Astrocyte of the cerebellum (primary cell): ENCODE results near the gene CMTM7.

Source experiments
- DNase-seq: peaks from one replicate; pipeline ENCODE4 v3.0.0-alpha.2; 2011; ENCODE audit warnings: low read depth
- H3K4me3 ChIP-seq: 2 replicates; pipeline ENCODE4 v1.5.1; 2011; ENCODE audit warnings: mild to moderate bottlenecking, low read depth, low read length, moderate library complexity
- in situ Hi-C: cut with HindIII; loops from 2 replicates; pipeline ENCODE4 v1.10.0; 2017; ENCODE audit warnings: low sequenced_read_pairs
- TF ChIP-seq, protein P1 (sequence below): IDR thresholded peaks from 2 replicates; pipeline ENCODE4 v1.5.1; 2012; ENCODE audit warnings: low read length, low read depth, moderate library complexity, mild to moderate bottlenecking; ENCODE audit errors: missing control alignments

The CMTM7 gene

DNA sequence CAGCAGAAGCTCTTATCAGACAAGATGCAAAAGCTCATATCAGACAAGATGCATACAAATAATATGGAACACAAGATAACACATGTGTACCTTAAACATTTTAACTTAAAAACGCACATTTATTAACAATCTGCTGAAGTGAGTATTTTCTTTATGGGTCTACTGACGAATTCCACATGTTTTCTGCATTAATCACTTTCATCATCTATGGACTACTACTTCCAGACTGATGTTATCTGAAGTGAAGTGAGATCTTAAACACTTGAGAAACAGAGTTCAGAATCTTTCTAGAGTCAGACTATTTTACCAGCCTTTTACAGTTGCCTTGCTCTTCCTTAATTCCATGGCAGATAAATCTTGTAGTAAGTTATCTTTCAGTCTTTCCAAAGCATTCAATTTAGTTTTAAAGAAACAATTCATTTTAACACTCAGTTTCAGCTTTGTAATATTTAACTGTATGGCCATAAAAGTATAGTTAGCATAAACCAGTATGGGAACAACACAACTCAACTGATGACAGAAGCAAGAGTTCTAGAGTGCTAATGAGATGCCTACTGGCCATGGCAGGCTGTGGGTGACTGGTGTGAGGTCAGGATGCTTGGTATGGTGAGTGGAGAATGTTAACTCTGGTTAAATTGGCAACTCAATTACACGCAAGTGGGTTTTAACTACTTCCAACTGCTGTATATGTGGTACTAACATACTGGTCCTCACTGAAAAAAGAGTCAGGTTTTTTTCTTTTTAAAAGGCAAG is 101.2 kb downstream of the CMTM7 start:
- TF ChIP-seq, protein P1, sequence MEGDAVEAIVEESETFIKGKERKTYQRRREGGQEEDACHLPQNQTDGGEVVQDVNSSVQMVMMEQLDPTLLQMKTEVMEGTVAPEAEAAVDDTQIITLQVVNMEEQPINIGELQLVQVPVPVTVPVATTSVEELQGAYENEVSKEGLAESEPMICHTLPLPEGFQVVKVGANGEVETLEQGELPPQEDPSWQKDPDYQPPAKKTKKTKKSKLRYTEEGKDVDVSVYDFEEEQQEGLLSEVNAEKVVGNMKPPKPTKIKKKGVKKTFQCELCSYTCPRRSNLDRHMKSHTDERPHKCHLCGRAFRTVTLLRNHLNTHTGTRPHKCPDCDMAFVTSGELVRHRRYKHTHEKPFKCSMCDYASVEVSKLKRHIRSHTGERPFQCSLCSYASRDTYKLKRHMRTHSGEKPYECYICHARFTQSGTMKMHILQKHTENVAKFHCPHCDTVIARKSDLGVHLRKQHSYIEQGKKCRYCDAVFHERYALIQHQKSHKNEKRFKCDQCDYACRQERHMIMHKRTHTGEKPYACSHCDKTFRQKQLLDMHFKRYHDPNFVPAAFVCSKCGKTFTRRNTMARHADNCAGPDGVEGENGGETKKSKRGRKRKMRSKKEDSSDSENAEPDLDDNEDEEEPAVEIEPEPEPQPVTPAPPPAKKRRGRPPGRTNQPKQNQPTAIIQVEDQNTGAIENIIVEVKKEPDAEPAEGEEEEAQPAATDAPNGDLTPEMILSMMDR, result no peak
- H3K4me3 ChIP-seq, result no peak overlapping the region
- in situ Hi-C loops, result no loop called here
- no peak for DNase-seq

DNA sequence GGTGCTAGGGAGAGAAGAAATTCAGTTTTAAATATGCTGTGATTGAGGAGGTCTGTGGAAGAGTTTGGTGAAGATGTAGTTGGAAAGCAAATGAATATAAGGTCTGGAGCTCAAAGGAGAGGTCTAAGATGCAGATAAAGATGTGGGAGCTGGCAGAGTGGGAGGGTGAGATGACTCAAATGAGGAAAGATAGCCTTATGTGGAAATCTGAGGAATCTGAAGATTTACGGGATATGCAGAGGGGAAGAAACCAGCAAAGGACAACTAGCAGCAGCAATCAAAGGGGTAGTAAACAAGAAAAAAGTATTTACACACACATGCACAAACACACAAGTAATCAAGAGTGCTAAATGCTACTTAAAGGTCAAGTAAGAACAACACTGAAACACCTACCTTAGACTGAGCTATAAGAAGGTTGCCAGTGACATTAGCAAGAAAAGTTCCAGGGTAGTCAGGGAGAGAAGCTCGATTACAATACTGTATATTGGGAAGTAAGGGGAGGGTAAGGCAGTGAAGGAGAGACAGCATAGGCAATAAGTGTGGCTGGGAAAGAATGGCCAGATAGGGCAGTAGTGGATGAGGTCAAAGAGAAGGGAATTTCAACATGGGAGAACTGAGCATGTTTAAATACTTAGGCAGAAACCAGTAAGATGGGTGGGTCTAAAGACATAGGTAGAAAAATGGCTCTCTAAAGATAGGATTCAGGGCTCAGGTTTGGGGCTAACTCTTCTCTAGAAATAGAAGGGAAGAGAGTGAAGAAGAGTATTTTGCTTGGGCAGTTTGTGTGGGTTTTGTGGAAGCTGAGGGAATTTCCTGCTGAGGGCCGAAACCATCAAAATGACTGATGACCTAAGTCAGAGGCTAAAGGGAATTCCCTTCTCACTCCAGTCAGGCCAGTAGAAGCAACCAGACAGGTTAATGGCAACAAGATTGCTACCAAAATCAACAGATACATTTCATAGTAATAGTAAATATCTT is 102.1 kb downstream of the CMTM7 start:
- H3K4me3 ChIP-seq, result no peak overlapping the region
- TF ChIP-seq, protein P1, result no peak
- DNase-seq, result no peak
- in situ Hi-C loops, result no loop called here

DNA sequence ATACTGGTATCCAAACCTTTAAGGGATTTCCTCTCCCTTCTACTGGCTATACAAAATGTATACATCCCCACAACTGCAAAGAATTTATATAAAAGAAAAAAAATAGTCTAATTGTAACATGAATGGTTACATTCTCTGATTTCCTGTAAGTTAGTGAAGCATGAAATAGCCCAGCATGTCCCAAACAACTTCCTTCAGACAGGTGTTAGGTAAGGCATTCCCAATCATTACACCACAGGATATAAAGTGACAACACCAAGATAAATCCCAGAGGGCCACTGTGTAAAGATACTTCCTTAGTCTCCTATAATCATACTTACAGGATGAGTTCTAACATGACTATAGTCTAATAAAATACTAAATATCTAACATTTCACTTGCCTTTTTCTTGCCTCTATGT is 103.4 kb downstream of the CMTM7 start:
- no peak overlapping the region for H3K4me3 ChIP-seq
- no peak for DNase-seq
- in situ Hi-C loops, result no loop called here
- TF ChIP-seq, protein P1, result no peak

DNA sequence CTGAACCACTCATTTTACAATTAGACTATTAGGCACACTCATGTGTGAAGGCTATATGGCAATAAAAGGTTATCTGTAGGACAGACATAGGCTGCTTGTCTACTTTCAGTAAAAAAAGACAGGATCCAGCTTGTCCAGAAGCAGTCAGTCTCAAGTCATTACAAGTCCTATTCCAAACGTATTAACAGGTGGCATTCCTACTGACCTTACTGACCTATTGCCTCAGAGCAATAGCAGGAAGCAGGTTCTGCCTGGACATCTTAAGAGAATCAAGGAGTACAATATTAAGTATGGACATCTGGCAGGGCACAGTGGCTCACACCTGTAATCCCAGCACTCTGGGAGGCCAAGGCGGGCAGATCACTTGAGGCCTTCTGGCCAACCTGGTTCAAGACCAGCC is 104.0 kb downstream of the CMTM7 start:
- TF ChIP-seq, protein P1, result no peak
- DNase-seq, result no peak
- in situ Hi-C loops, result no loop called here

DNA sequence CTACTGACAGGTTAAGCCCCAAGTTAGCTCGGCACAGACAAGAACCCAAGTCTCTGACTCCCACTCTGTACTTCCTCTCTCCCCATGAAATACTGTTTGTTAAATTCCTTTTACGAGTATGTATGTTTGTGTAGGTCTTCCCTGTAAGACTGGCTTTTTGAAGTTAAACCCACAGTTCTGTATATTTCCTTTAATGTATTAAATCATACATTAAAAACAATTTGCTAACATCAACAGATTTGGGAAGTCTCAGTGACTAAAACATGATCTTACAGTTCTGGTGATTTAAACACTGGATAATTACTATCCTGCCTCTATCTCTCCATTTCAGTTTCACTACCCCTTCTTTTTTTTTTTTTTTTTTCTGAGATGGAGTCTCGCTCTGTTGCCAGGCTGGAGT is 106.6 kb downstream of the CMTM7 start:
- in situ Hi-C loops, result no loop called here
- TF ChIP-seq, protein P1, result no peak

More for the DNA sequence above, 104.0 kb downstream of the CMTM7 start:
- no peak overlapping the region for H3K4me3 ChIP-seq

DNA sequence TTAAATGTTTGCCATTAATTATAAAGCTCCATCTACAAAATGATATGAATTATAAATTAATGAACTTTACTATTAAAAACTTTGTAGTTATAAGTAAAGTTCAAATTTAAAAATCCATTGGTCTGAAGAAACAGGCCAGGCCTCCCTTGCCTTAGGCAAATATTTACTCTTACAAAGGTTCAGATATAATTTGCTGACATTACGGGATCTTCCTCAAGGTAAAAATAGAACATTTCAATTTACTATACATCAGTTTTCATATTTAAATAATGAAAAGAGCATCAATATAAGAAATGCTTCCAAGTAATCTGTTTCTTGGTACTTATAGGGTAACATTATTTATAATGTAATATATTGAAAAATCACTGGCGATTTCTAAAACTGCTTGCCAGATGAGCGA is 107.3 kb downstream of the CMTM7 start:
- in situ Hi-C loops, result no loop called here
- no peak for DNase-seq
- TF ChIP-seq, protein P1, result no peak
- H3K4me3 ChIP-seq, result no peak overlapping the region

More for the DNA sequence above, 106.6 kb downstream of the CMTM7 start:
- DNase-seq, result no peak
- H3K4me3 ChIP-seq, result no peak overlapping the region
